ENCODE results near the gene HOTAIR.

DNA sequence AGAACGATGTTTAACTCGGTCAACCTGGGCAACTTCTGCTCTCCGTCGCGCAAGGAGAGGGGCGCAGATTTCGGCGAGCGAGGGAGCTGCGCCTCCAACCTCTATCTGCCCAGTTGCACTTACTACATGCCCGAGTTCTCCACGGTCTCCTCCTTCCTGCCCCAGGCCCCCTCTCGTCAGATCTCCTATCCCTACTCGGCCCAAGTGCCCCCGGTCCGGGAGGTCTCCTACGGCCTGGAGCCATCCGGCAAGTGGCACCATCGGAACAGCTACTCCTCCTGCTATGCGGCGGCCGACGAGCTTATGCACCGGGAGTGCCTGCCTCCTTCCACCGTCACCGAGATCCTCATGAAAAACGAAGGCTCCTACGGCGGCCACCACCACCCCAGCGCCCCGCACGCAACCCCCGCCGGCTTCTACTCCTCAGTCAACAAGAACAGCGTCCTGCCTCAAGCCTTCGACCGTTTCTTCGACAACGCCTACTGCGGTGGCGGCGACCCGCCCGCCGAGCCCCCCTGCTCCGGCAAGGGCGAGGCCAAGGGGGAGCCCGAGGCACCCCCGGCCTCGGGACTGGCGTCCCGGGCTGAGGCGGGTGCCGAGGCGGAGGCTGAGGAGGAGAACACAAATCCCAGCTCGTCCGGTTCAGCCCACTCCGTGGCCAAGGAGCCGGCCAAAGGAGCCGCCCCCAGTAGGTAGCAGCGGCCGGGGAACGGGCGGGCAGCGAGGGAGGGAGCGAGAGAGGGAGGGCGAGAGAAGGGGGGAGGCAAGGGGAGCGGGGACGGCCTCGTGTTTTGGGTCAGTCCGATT lies 1.3 kb downstream of the HOTAIR start:
- TF ChIP-seq POLR2AphosphoS5 (IDR thresholded peaks at IDR 0.05) (no peak), EP300 (conservative IDR thresholded peaks at IDR 0.05; ENCODE audit: poor library complexity, severe bottlenecking) (no peak), CTCF (IDR thresholded peaks at IDR 0.05; ENCODE audit: poor library complexity, severe bottlenecking) (no peak), EZH2 (IDR thresholded peaks at IDR 0.05; ENCODE audit: borderline replicate concordance, insufficient read depth, low read length, poor library complexity, severe bottlenecking) (peak; percentile 65), RAD21 (conservative IDR thresholded peaks at IDR 0.05) (no peak), TAF1 (IDR thresholded peaks at IDR 0.05; ENCODE audit: low read depth) (no peak)
